GM12872 (cell line): ENCODE measurements around the gene SARNP.

ENCODE experiments used
- CTCF ChIP-seq: IDR thresholded peaks from 3 replicates; pipeline ENCODE4 v1.5.1; 2011; ENCODE audit warnings: low read depth, mild to moderate bottlenecking, low read length, moderate library complexity; ENCODE audit not compliant: insufficient read depth

The SARNP gene

GRCh38 chr12:55777856-55778255, 39.7 kb downstream of the SARNP start:
- no peak for TF ChIP-seq CTCF

GRCh38 chr12:55771736-55772135, 45.8 kb downstream of the SARNP start:
- no peak for TF ChIP-seq CTCF

GRCh38 chr12:55767156-55767555, 50.4 kb downstream of the SARNP start:
- no peak for TF ChIP-seq CTCF

GRCh38 chr12:55765736-55766290, 51.7 kb downstream of the SARNP start:
- TF ChIP-seq CTCF, result no peak

- TF ChIP-seq CTCF, result no peak
Measured at GRCh38 chr12:55762646-55763045, 54.9 kb downstream of the SARNP start.

GRCh38 chr12:55760663-55761062, 56.9 kb downstream of the SARNP start:
- no peak for TF ChIP-seq CTCF

GRCh38 chr12:55757701-55758100, 59.8 kb downstream of the SARNP start:
- no peak for TF ChIP-seq CTCF

GRCh38 chr12:55755246-55755645, 62.3 kb downstream of the SARNP start:
- TF ChIP-seq CTCF, result no peak
